ENCODE results near the gene DOCK2.

GRCh38 chr5:169749295-169749694, 112.2 kb downstream of the DOCK2 start:
- TF ChIP-seq CTCF (IDR thresholded peaks at IDR 0.05) (no peak), POLR2A (IDR thresholded peaks at IDR 0.05) (no peak)

Measured in adrenal gland (tissue), 5 donors.